Cardiac muscle cell (in vitro differentiated cells and primary cell): ENCODE results near the gene BFSP1. TPM values are rescaled to one million over a fixed set of nuclear protein-coding genes. Genes with fewer than 3 reads are reported as not detected.

Experiments
- DNase-seq, 2 donors: peaks; one replicate each; pipeline versions ENCODE4 v3.0.0 to v3.0.0-alpha.2; 2010 to 2017; ENCODE audit warnings: low read depth in 1 of 2, low spot score in 1 of 2
- H3K27ac ChIP-seq: fragments of 200-600 bp; sonication (generic); 2 replicates; pipeline ENCODE4 v1.5.1; 2016
- H3K27me3 ChIP-seq: fragments of 200-600 bp; sonication (generic); 2 replicates; pipeline ENCODE4 v1.6.0; 2016; ENCODE audit warnings: control low read depth
- H3K36me3 ChIP-seq: fragments of 200-600 bp; sonication (generic); 2 replicates; pipeline ENCODE4 v1.5.1; 2016; ENCODE audit warnings: control low read depth
- H3K4me1 ChIP-seq: fragments of 200-600 bp; sonication (generic); 2 replicates; pipeline ENCODE4 v1.8.1; 2017; ENCODE audit warnings: low read depth, mild to moderate bottlenecking, mixed run types
- H3K4me3 ChIP-seq: fragments of 200-600 bp; sonication (generic); 2 replicates; pipeline ENCODE4 v1.5.1; 2016; ENCODE audit warnings: mild to moderate bottlenecking
- H3K9me3 ChIP-seq: fragments of 200-600 bp; sonication (generic); 2 replicates; pipeline ENCODE4 v1.5.1; 2017; ENCODE audit warnings: low read depth, mild to moderate bottlenecking, control low read depth
- polyA plus RNA-seq: library from polyadenylated mRNA; unstranded; fragments of >200 nt; fragmentation: Nextera tagmentation; extraction: Ambion mirVana; gene quantifications from 2 replicates; pipeline ENCODE4 v1.2.1, GENCODE V29; 2016
- total RNA-seq: library from RNA; depleted of rRNA; stranded (reverse); fragments of >200 nt; gene quantifications from 2 replicates; pipeline ENCODE4 v1.2.3, GENCODE V29; 2016
- TF ChIP-seq, protein P1 (sequence below): IDR thresholded peaks from 2 replicates; pipeline ENCODE4 v1.5.1; 2012; ENCODE audit warnings: low read depth, mild to moderate bottlenecking, low read length

The BFSP1 gene
- total and polyA plus RNA-seq, 2 experiments from 2014 or later = 5.3 to 7.1 TPM

DNA sequence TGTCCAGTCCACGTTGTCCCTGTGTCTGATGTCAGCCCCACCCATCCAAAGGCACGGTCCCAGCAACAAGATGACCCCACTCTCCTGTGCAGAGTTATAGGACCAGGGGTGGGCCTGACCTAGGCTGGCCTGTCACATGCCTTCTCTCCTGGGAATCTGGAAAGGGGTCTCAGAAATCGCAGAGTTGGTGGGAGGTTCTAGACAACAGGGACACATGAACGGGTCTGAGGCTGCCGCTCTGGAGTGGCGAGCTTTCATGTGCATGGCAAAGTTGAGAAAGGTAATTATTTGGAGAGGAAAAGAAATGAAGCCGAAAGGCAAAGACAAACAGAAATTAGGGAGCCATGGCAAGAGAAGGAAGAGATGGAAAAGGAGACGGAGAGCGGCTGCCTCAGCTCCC is 29.5 kb downstream of the BFSP1 start:
- H3K9me3 ChIP-seq = no peaks in the 10 kb centered on the region
- TF ChIP-seq, protein P1, sequence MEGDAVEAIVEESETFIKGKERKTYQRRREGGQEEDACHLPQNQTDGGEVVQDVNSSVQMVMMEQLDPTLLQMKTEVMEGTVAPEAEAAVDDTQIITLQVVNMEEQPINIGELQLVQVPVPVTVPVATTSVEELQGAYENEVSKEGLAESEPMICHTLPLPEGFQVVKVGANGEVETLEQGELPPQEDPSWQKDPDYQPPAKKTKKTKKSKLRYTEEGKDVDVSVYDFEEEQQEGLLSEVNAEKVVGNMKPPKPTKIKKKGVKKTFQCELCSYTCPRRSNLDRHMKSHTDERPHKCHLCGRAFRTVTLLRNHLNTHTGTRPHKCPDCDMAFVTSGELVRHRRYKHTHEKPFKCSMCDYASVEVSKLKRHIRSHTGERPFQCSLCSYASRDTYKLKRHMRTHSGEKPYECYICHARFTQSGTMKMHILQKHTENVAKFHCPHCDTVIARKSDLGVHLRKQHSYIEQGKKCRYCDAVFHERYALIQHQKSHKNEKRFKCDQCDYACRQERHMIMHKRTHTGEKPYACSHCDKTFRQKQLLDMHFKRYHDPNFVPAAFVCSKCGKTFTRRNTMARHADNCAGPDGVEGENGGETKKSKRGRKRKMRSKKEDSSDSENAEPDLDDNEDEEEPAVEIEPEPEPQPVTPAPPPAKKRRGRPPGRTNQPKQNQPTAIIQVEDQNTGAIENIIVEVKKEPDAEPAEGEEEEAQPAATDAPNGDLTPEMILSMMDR = no peak
- H3K4me3 ChIP-seq = no peak overlapping the region
- H3K27ac ChIP-seq = no peak overlapping the region
- H3K27me3 ChIP-seq = no peaks in the 10 kb centered on the region
- no peaks in the 10 kb centered on the region for H3K4me1 ChIP-seq
- DNase-seq = no peak
- H3K36me3 ChIP-seq = no peaks in the 10 kb centered on the region

DNA sequence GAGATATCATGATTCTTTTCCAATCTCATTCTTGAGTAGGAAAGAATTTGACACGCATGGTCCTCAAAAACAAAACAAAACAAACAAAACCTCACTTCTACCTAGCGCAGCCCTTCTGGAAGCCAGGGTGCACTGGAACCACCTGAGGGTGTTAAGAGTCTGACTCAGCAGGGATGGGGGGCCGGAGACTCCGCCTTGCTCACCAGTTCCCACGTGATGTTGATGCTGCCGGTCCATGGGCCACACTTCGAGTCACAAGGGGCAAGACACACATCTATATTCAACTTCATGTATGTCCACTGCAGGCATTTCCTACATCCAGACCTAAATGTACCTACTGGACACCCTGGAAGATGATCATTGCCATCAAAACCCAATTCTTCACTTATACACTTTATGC is 30.4 kb downstream of the BFSP1 start:
- H3K4me3 ChIP-seq = no peak overlapping the region
- no peaks in the 10 kb centered on the region for H3K9me3 ChIP-seq
- DNase-seq = no peak
- no peaks in the 10 kb centered on the region for H3K27me3 ChIP-seq
- H3K4me1 ChIP-seq = no peaks in the 10 kb centered on the region
- TF ChIP-seq, protein P1 = no peak
- H3K27ac ChIP-seq = no peak overlapping the region
- no peaks in the 10 kb centered on the region for H3K36me3 ChIP-seq

DNA sequence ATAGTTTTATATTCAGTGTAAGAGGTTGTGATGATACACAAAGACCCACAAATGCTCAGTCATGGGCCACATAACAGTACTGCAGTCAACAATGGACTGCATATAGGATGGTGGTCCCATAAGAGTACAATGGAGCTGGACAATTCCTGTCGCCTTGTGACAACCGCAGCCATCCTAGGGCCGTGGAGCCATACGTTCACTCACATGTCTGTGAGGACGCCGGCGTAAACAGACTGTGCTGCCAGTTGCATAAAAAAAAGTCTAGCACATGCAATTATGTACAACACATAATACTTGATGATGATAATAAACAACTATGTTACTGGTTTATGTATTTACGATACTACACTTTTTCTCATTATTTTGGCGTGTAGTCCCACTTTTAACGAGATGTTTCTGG is 30.9 kb downstream of the BFSP1 start:
- DNase-seq = no peak
- Histone ChIP-seq H3K36me3 (no peaks in the 10 kb centered on the region), H3K4me3 (no peak overlapping the region), H3K27me3 (no peaks in the 10 kb centered on the region), H3K27ac (no peak overlapping the region), H3K4me1 (no peaks in the 10 kb centered on the region), H3K9me3 (no peaks in the 10 kb centered on the region)
- TF ChIP-seq, protein P1 = no peak

DNA sequence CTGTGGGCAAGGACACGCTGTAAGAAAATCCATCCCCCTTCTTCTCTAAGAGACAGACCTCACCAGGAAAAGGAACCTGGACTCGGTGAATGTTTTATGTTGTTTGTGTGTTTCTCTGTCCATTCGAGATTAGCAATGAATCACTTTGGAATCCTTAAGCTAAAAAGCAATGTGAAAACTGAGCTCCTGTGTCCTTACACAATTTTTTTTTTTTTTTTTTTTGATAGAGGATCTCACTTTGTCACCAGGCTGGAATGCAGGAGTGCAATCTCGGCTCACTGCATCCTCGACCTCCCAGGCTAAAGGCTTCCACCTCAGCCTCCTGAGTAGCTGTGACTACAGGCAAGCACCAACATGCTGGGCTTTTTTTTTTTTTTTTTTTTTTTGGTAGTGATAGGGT is 32.1 kb downstream of the BFSP1 start:
- H3K4me3 ChIP-seq = no peak overlapping the region
- TF ChIP-seq, protein P1 = no peak
- peak in 1 of 2 donors; percentile 8 for DNase-seq
- H3K36me3 ChIP-seq = no peaks in the 10 kb centered on the region
- no peaks in the 10 kb centered on the region for H3K9me3 ChIP-seq
- H3K4me1 ChIP-seq = no peaks in the 10 kb centered on the region
- no peaks in the 10 kb centered on the region for H3K27me3 ChIP-seq
- H3K27ac ChIP-seq = no peak overlapping the region

DNA sequence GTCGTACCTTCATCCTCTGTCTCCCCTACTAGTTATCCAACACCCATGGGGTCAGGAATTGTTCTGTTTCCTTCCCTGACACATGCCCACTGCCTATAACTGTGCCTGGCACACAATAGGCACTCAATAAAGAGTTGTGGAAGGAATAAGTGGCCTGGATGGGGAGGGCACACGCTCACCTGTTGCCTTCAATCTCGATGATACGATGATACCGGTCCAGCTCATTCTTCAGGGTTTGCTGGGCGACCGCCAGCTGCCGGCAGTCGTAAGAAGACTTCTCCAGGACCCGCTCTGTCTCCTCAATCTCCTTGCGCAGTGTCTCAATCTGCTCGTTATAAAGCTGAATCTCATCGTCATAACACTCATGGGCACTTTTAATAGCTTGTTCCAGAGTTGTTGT is 32.5 kb downstream of the BFSP1 start:
- TF ChIP-seq, protein P1 = no peak

More for the DNA sequence above, 32.5 kb downstream of the BFSP1 start:
- Histone ChIP-seq H3K27me3 (no peaks in the 10 kb centered on the region), H3K4me3 (no peak overlapping the region), H3K27ac (no peak overlapping the region), H3K4me1 (no peaks in the 10 kb centered on the region), H3K9me3 (no peaks in the 10 kb centered on the region), H3K36me3 (no peaks in the 10 kb centered on the region)
- DNase-seq = no peak
